ENCODE data around the gene KRT39. TPM values are rescaled to one million over a fixed set of nuclear protein-coding genes. Genes with fewer than 3 reads are reported as not detected.

KRT39 gene
- total and polyA plus RNA-seq, 2 of the 13 experiments (the other 11 are each of a cell fraction or from before 2014, with no cell fraction given) = 0.07 to 1.2 TPM

- TF ChIP-seq FOXP1 (IDR thresholded peaks at IDR 0.05) = no peak
- TF ChIP-seq FOXP1 (CRISPR knock-in tag; IDR thresholded peaks at IDR 0.05) = 0 out of 2 replicates have a peak, but pooled peaks have one; percentile 29
- no peak for TF ChIP-seq MTERF4 (CRISPR knock-in tag; IDR thresholded peaks at IDR 0.05)
- TF ChIP-seq ZNF224 (CRISPR knock-in tag; IDR thresholded peaks at IDR 0.05) = no peak
- peak; percentile 19; the same call in 1 of the 2 replicates for TF ChIP-seq SOX5 (CRISPR knock-in tag; IDR thresholded peaks at IDR 0.05; ENCODE audit: borderline replicate concordance)
- peak; percentile 72 for TF ChIP-seq TEAD3 (CRISPR knock-in tag; optimal IDR thresholded peaks at IDR 0.05; ENCODE audit: borderline replicate concordance)
- TF ChIP-seq ZNF713 (CRISPR knock-in tag; IDR thresholded peaks at IDR 0.05) = no peak
- peak; percentile 46; the same call in 1 of the 2 replicates for TF ChIP-seq ARID5B (CRISPR knock-in tag; IDR thresholded peaks at IDR 0.05)
- TF ChIP-seq BRD4 (CRISPR knock-in tag; IDR thresholded peaks at IDR 0.05) = no peak
- no peak for TF ChIP-seq U2AF2 (IDR thresholded peaks at IDR 0.05; ENCODE audit: low read depth, low read length)
- no peak for TF ChIP-seq ZNF614 (CRISPR knock-in tag; IDR thresholded peaks at IDR 0.05; ENCODE audit: borderline replicate concordance)
- TF ChIP-seq NR2F1 (CRISPR knock-in tag; IDR thresholded peaks at IDR 0.05) = peak in 1 of 2 experiments; percentile 60; a peak in 2 of 4 replicates
- no peak for TF ChIP-seq IRX3 (CRISPR knock-in tag; IDR thresholded peaks at IDR 0.05; ENCODE audit: borderline replicate concordance, low read depth)
- TF ChIP-seq DDIT3 (CRISPR knock-in tag; IDR thresholded peaks at IDR 0.05) = no peak
- TF ChIP-seq TBP (CRISPR knock-in tag; IDR thresholded peaks at IDR 0.05) = no peak
- no peak for TF ChIP-seq ZC3H13 (CRISPR knock-in tag; IDR thresholded peaks at IDR 0.05)
- peak; percentile 26; the same call in 1 of the 2 replicates for TF ChIP-seq NR2F2 (IDR thresholded peaks at IDR 0.05; ENCODE audit: borderline replicate concordance, low read depth)
- TF ChIP-seq MYNN (CRISPR knock-in tag; IDR thresholded peaks at IDR 0.05; ENCODE audit: low read depth) = no peak
- TF ChIP-seq NR2F6 (IDR thresholded peaks at IDR 0.05) = peak; percentile 72
- TF ChIP-seq NR2F6 (CRISPR knock-in tag; IDR thresholded peaks at IDR 0.05) = peak; percentile 71
Measured at GRCh38 chr17:41002814-41003213, 36.1 kb upstream of the KRT39 start (continued).

Measured in HepG2 (cell line).